RWPE2 (cell line): ENCODE results near the gene NEURL1B.
A peak's percentile ranks its signal among the peaks of the same experiment; 100 is the strongest.

Source experiments
- ATAC-seq: fragments of 200-7000 bp; cut with Tn5 transposase; 3 replicates; pipeline ENCODE4 v1.9.1; 2021; ENCODE audit warnings: low read depth
- DNase-seq: peaks from one replicate; pipeline ENCODE4 v3.0.0-alpha.2; 2020; ENCODE audit warnings: low spot score
- H3K27ac ChIP-seq: fragments of 450-650 bp; 2 replicates; pipeline ENCODE4 v1.5.1; 2017; ENCODE audit warnings: mild to moderate bottlenecking; ENCODE audit not compliant: poor library complexity, severe bottlenecking
- H3K27me3 ChIP-seq: fragments of 250-450 bp; sonication (Bioruptor Pico); 2 replicates; pipeline ENCODE4 v1.5.1; 2021; ENCODE audit warnings: mild to moderate bottlenecking, moderate library complexity; ENCODE audit not compliant: insufficient read depth, poor library complexity, severe bottlenecking
- H3K36me3 ChIP-seq: fragments of 250-450 bp; sonication (Bioruptor Pico); 2 replicates; pipeline ENCODE4 v1.5.1; 2020; ENCODE audit warnings: low read depth, mild to moderate bottlenecking, moderate library complexity
- H3K4me1 ChIP-seq: fragments of 250-450 bp; sonication (Bioruptor Pico); 2 replicates; pipeline ENCODE4 v1.5.1; 2021; ENCODE audit warnings: mild to moderate bottlenecking, moderate library complexity; ENCODE audit not compliant: insufficient read depth, poor library complexity, severe bottlenecking
- H3K4me3 ChIP-seq: fragments of 250-450 bp; sonication (Bioruptor Pico); 2 replicates; pipeline ENCODE4 v1.5.1; 2021; ENCODE audit warnings: mild to moderate bottlenecking, moderate library complexity; ENCODE audit not compliant: severe bottlenecking
- H3K9me3 ChIP-seq: fragments of 250-450 bp; sonication (Bioruptor Pico); 2 replicates; pipeline ENCODE4 v1.5.1; 2021; ENCODE audit warnings: mild to moderate bottlenecking, moderate library complexity; ENCODE audit not compliant: severe bottlenecking
- TF ChIP-seq, protein P1 (sequence below): fragments of 450-650 bp; IDR thresholded peaks from one replicate; pipeline ENCODE4 v1.5.1; 2017; ENCODE audit warnings: mild to moderate bottlenecking, moderate library complexity; ENCODE audit not compliant: poor library complexity, severe bottlenecking

The NEURL1B gene

DNA sequence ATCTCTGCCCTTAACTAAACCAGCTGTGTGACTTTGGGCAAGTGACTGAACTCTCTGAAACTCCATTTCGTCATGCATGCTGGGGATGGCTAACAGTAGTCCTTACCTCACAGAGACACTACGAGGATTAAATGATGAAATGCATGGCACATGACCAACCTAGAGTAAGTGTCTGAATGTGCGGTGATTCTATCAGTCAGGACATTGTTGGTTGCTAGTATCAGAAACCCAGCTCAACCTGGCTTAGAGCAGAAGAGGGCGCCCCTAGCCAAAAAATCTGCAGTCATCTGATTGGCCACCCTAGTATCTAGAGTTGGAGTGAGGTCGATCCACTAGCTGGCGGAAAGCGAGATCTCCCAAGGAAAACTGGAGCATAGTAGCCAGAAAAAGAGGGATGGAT, 25.2 kb downstream of the NEURL1B start:
- no peak for ATAC-seq

DNA sequence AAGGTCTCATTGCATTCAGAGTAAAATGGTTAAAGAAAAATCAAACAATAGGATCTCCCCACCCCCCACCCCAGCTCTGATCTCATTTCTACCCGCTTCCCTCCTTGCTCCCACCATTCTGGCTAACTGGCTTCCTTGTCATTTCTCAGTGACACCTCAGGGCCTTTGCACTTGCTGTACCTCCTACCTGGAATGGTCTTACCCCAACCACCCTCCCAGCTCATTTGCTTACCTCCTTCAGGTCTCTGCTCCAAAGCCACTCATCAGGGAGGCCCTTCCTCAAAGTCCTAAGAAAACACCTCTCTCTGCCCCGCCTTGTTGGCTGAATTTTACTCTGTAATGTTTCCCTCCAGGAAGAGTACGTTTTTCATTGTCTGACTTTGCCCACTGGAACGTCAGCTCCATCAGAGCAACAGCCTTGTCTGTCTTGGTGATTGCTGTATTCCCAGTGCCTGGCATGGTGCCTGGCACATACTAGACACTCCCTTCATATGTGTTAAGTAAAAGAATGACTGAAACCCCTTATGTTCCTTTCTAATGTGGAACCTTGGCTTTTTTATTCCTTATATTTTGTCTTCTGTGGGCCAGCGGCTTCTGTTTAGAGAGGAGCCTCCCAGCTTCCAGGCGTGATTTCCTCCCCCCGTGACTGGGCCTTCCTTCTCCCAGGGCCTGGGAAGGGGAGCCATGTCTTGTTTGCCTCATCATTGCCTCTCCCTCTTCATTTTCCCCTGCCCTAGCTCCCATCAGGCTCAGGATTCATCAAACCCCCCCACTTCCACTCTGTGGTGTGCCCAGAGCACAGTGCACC, 26.9 kb downstream of the NEURL1B start:
- Histone ChIP-seq H3K4me3 (no peak overlapping the region), H3K36me3 (peaks cover 30% of the 10 kb centered on the region), H3K27ac (peak overlapping the region; percentile 34), H3K27me3 (no peaks in the 10 kb centered on the region), H3K4me1 (no peaks in the 10 kb centered on the region), H3K9me3 (no peaks in the 10 kb centered on the region)
- ATAC-seq = peak; percentile 54
- no peak for DNase-seq
- TF ChIP-seq, protein P1, sequence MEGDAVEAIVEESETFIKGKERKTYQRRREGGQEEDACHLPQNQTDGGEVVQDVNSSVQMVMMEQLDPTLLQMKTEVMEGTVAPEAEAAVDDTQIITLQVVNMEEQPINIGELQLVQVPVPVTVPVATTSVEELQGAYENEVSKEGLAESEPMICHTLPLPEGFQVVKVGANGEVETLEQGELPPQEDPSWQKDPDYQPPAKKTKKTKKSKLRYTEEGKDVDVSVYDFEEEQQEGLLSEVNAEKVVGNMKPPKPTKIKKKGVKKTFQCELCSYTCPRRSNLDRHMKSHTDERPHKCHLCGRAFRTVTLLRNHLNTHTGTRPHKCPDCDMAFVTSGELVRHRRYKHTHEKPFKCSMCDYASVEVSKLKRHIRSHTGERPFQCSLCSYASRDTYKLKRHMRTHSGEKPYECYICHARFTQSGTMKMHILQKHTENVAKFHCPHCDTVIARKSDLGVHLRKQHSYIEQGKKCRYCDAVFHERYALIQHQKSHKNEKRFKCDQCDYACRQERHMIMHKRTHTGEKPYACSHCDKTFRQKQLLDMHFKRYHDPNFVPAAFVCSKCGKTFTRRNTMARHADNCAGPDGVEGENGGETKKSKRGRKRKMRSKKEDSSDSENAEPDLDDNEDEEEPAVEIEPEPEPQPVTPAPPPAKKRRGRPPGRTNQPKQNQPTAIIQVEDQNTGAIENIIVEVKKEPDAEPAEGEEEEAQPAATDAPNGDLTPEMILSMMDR = no peak

More for the DNA sequence above, 25.2 kb downstream of the NEURL1B start:
- H3K27me3 ChIP-seq = no peaks in the 10 kb centered on the region
- H3K4me1 ChIP-seq = no peaks in the 10 kb centered on the region
- peaks cover 27% of the 10 kb centered on the region for H3K36me3 ChIP-seq
- TF ChIP-seq, protein P1 = no peak
- DNase-seq = no peak
- no peaks in the 10 kb centered on the region for H3K9me3 ChIP-seq
- H3K27ac ChIP-seq = no peak overlapping the region
- H3K4me3 ChIP-seq = no peak overlapping the region

DNA sequence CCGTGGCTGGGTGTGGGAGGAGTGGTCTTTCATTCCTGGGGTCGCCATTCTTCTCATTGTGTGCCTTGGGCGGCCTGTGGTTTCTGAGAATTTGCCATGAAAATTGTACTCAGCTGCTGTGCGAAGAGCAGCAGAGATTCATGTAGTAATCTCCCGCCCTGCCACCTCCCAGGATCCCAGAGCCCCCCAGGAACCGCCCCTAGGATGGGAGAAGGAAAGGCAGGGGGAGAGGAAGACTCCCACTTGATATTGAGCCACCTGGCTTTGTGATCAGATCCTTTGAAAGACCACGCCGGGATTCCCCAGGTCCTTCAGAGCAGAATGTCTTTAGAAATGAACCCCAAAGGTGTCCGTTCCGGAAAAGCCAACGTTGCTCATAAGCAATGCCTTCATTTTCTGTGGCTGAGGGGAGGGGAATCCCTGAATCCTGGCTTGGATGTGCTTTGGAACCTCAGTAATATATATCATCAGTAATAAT, 27.6 kb downstream of the NEURL1B start:
- ATAC-seq (no peak), DNase-seq (no peak)
- Histone ChIP-seq H3K36me3 (peaks cover 36% of the 10 kb centered on the region), H3K4me3 (no peak overlapping the region), H3K27me3 (no peaks in the 10 kb centered on the region), H3K4me1 (no peaks in the 10 kb centered on the region), H3K27ac (peak overlapping the region; percentile 34), H3K9me3 (no peaks in the 10 kb centered on the region)
- TF ChIP-seq, protein P1 = no peak

DNA sequence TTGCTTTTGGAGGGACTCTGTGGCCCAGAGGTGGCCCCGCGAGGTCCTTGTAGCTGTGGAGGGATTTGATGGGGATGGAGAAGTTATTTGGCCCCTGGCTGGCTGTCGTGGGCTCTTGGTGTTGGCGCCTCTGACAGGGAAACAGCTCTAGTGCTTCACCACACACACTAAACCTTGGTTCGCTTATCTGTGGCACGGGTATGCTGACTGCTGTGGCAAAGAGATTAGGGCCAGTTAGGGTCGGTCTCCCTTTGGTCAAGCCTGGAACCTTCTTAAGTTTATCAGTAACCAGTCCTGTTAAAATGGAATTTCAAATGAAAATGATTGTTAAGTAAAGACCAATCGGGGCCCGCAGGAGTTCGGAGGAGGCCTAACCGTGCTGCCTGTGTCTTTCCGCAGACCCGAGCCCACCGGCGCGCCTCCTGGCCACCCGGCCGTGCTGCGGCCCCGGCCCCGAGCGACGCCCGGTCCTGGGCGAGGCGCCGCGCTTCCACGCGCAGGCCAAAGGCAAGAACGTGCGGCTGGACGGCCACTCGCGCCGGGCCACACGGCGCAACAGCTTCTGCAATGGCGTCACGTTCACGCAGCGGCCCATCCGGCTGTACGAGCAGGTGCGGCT, 28.4 kb downstream of the NEURL1B start:
- H3K4me1 ChIP-seq = no peaks in the 10 kb centered on the region
- DNase-seq = no peak
- H3K9me3 ChIP-seq = no peaks in the 10 kb centered on the region
- peak overlapping the region; percentile 34 for H3K27ac ChIP-seq
- H3K36me3 ChIP-seq = peaks cover 36% of the 10 kb centered on the region
- TF ChIP-seq, protein P1 = no peak
- no peak for ATAC-seq
- H3K27me3 ChIP-seq = no peaks in the 10 kb centered on the region
- H3K4me3 ChIP-seq = no peak overlapping the region
